Gastrocnemius medialis (tissue), 4 donors: ENCODE results near the gene MTOR. TPM values are rescaled to one million over a fixed set of nuclear protein-coding genes. Genes with fewer than 3 reads are reported as not detected.
"Not testable (repeated sequence)": the region's sequence is repeated elsewhere in the genome, so short reads cannot be mapped to it uniquely, and the experiment has no call there.

Source experiments
- ATAC-seq, 2 donors: fragments of 150-250 bp; one replicate each; pipeline ENCODE4 v1.9.1; 2016
- DNase-seq, 2 donors: peaks; one replicate each; pipeline ENCODE4 v3.0.0-alpha.2; 2019
- H3K27ac ChIP-seq, 4 donors: fragments of 200-600 bp; sonication (generic); 1 replicate in 1 of 4; 2 replicates in 3 of 4; pipeline ENCODE4 v1.5.1; 2016 to 2018; ENCODE audit warnings: mild to moderate bottlenecking in 2 of 4, moderate library complexity in 1 of 4
- H3K27me3 ChIP-seq, 3 donors: fragments of 200-600 bp; sonication (generic) in 2 of 3; 1 replicate in 1 of 3; 2 replicates in 2 of 3; pipeline versions ENCODE4 v1.5.1 to v1.6.0; 2016 to 2019; ENCODE audit warnings: mild to moderate bottlenecking in 1 of 3, moderate library complexity in 1 of 3
- H3K36me3 ChIP-seq, 2 donors: fragments of 200-600 bp; sonication (generic) in 1 of 2; one replicate each; pipeline ENCODE4 v1.5.1; 2017 to 2018
- H3K4me1 ChIP-seq, 2 donors: fragments of 200-600 bp; sonication (generic) in 1 of 2; one replicate each; pipeline ENCODE4 v1.5.1; 2016 to 2017; ENCODE audit warnings: mild to moderate bottlenecking in 2 of 2
- H3K4me3 ChIP-seq, 4 donors: fragments of 200-600 bp; sonication (generic) in 3 of 4; 1 replicate in 1 of 4; 2 replicates in 3 of 4; pipeline ENCODE4 v1.5.1; 2016 to 2019; ENCODE audit warnings: mild to moderate bottlenecking in 2 of 4
- H3K9me3 ChIP-seq, 3 donors: fragments of 200-600 bp; sonication (generic) in 2 of 3; 1 replicate in 1 of 3; 2 replicates in 2 of 3; pipeline ENCODE4 v1.5.1; 2016 to 2019
- POLR2A ChIP-seq, 2 donors: fragments of 450-650 bp; IDR thresholded peaks; one replicate each; pipeline ENCODE4 v1.6.1; 2017; ENCODE audit warnings: antibody characterized with exemption in 2 of 2, mild to moderate bottlenecking in 2 of 2, moderate library complexity in 2 of 2
- in situ Hi-C, 4 donors: fragments of 200-750 bp; cut with MboI; loops; one replicate each; pipeline versions ENCODE4 v1.15.0 to v1.8.0; 2017; ENCODE audit warnings: low sequenced_read_pairs in 4 of 4
- intact Hi-C: fragments of 100-400 bp; cut with DNase I; formaldehyde crosslinking; loops from one replicate; pipeline ENCODE4 v1.15.1; 2023; ENCODE audit warnings: low total_unique reads
- total RNA-seq, 4 donors: library from RNA; depleted of rRNA; stranded (reverse); fragments of >200 nt; gene quantifications; one replicate each; pipeline versions ENCODE4 v1.1.0 to v1.2.3, GENCODE V29; 2016
- TF ChIP-seq, protein P1 (sequence below), 5 experiments: fragments of 450-650 bp in 3 of 5; fragments of 200-600 bp in 2 of 5; sonication (generic) in 2 of 5; IDR thresholded peaks in 4 of 5; conservative IDR thresholded peaks in 1 of 5; 1 replicate in 4 of 5; 2 replicates in 1 of 5; pipeline ENCODE4 v1.5.1; 2016 to 2019; ENCODE audit warnings: antibody characterized with exemption in 5 of 5, mild to moderate bottlenecking in 3 of 5, moderate library complexity in 3 of 5

MTOR gene
- total RNA-seq, 4 donors from 2014 or later: 40.7 to 66.3 (median 52.9) TPM

DNA sequence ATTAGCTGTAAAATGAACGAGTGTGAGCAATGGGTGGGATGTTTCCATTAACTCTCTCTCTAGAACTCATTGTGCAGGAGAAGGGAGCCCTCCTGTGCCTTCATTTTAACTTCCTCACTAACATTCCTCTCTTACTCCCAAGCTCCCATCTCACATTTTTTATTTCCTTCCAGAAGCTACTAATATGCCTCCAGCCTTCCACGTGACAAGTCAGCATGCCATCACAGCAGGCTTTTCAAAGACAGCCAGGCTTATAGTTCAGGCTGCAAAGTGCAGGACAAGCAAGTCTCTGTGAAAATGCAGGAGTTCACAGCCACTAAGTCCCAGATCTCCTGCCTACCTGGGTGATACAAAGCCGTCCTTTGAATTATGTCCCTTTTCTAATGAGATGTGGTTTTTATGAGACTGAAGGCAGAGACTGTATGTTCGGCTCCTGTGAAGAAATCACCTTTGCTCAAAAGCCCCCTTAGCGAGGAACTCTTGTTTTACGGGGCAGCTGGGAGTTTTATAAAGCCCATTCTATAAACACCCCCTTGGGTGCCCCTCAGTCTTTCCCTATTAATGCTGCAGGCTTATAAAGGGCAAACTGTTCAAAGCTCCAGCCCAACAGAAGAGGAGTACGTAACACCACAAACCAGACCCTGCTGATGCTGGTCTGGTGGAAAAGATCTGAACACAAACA lies 87.9 kb downstream of the MTOR start:
- ATAC-seq: no peak
- H3K36me3 ChIP-seq: no peaks in the 10 kb centered on the region
- H3K4me1 ChIP-seq: peaks cover 31 to 44% of the 10 kb centered on the region in 2 donors
- intact Hi-C loops (loop anchor here (2.0 kb wide), 1 partner anchor 16 kb away; no protein-coding TSS in a partner anchor), in situ Hi-C loops (no loop called here)
- DNase-seq: no peak
- H3K27ac ChIP-seq: no peak overlapping the region
- no peak overlapping the region for H3K4me3 ChIP-seq
- H3K27me3 ChIP-seq: no peaks in the 10 kb centered on the region
- H3K9me3 ChIP-seq: no peaks in the 10 kb centered on the region
- TF ChIP-seq, protein P1, sequence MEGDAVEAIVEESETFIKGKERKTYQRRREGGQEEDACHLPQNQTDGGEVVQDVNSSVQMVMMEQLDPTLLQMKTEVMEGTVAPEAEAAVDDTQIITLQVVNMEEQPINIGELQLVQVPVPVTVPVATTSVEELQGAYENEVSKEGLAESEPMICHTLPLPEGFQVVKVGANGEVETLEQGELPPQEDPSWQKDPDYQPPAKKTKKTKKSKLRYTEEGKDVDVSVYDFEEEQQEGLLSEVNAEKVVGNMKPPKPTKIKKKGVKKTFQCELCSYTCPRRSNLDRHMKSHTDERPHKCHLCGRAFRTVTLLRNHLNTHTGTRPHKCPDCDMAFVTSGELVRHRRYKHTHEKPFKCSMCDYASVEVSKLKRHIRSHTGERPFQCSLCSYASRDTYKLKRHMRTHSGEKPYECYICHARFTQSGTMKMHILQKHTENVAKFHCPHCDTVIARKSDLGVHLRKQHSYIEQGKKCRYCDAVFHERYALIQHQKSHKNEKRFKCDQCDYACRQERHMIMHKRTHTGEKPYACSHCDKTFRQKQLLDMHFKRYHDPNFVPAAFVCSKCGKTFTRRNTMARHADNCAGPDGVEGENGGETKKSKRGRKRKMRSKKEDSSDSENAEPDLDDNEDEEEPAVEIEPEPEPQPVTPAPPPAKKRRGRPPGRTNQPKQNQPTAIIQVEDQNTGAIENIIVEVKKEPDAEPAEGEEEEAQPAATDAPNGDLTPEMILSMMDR (IDR thresholded peaks at IDR 0.05 in 4 of 5, conservative IDR thresholded peaks at IDR 0.05 in 1 of 5): no peak

DNA sequence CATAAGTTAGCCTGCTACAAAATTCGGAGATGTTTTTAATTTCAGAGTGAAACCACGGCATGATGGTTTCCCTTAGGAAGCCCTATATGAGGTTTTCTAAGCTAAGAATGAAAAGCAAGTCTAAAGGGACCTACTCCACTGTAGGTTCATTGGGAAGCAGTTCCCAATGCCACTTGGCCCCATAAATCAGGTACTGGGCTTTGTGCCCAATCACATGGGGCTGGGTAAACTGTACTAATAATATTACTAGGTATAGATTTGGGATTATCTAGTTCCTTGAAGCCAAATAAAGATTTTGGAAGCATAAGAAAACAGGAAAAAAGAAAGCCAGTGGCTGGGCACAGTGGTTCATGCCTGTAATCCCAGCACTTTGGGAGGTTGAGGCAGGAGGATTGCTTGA lies 92.2 kb downstream of the MTOR start:
- TF ChIP-seq POLR2A (IDR thresholded peaks at IDR 0.05): no peak
- TF ChIP-seq, protein P1 (IDR thresholded peaks at IDR 0.05 in 4 of 5, conservative IDR thresholded peaks at IDR 0.05 in 1 of 5): no peak
- in situ Hi-C loops (no loop called here), intact Hi-C loops (no loop called here)
- no peak for DNase-seq
- Histone ChIP-seq H3K27ac (no peak overlapping the region), H3K9me3 (no peaks in the 10 kb centered on the region), H3K4me1 (peaks cover 0 to 3% of the 10 kb centered on the region in 2 donors), H3K4me3 (no peak overlapping the region), H3K36me3 (peaks cover 0 to 6% of the 10 kb centered on the region in 2 donors), H3K27me3 (no peaks in the 10 kb centered on the region)
- ATAC-seq: no peak

DNA sequence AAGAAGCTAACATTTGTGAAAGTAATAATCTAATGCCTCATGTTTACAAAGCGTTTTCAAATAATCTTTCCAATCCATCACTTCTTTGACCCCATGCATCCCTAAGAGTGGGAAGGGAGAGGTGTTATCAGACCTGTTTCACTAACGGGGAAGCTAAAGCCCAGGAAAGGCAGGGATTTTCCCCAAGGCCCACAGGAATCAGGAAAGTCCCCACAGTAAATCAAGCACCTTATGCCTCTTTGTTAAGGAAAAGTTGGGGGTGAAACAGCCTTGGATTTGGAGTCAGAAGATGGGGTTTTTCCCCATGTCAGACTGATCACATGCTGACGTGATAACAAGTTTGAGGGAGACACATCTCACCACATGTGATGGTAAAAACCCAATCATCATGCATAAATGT lies 93.1 kb downstream of the MTOR start:
- in situ Hi-C loops (no loop called here), intact Hi-C loops (no loop called here)
- no peak overlapping the region for H3K4me3 ChIP-seq
- peaks cover 0 to 3% of the 10 kb centered on the region in 2 donors for H3K4me1 ChIP-seq
- H3K9me3 ChIP-seq: no peaks in the 10 kb centered on the region
- DNase-seq (no peak), ATAC-seq (no peak)
- TF ChIP-seq, protein P1 (IDR thresholded peaks at IDR 0.05 in 4 of 5, conservative IDR thresholded peaks at IDR 0.05 in 1 of 5): no peak
- TF ChIP-seq POLR2A (IDR thresholded peaks at IDR 0.05): no peak
- H3K36me3 ChIP-seq: peaks cover 0 to 6% of the 10 kb centered on the region in 2 donors
- H3K27ac ChIP-seq: no peak overlapping the region
- no peaks in the 10 kb centered on the region for H3K27me3 ChIP-seq

DNA sequence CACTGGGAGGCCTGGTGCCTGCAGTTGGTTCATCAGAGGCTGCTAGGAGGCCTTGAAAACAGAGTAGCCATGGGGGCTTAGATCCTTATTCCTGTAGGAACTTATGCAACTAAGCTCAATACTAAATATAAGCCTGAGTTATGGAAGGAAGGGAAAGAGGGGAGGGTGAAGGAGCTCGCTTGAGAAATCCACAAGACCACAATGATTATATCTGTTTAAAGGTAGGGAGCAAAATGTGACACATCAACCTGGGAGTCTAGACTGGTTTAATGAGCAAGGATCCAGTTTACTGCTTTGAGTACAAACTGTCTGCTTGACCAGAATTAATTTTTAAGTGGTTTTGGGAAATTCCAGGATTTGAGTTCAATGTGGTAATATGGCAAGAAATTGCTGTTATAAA lies 93.6 kb downstream of the MTOR start:
- no peak for DNase-seq
- intact Hi-C loops: no loop called here
- H3K9me3 ChIP-seq: no peaks in the 10 kb centered on the region
- H3K36me3 ChIP-seq: peaks cover 0 to 6% of the 10 kb centered on the region in 2 donors
- TF ChIP-seq, protein P1 (IDR thresholded peaks at IDR 0.05 in 4 of 5, conservative IDR thresholded peaks at IDR 0.05 in 1 of 5): no peak
- no peak for TF ChIP-seq POLR2A (IDR thresholded peaks at IDR 0.05)
- ATAC-seq: no peak
- H3K27ac ChIP-seq: no peak overlapping the region
- in situ Hi-C loops: no loop called here
- H3K27me3 ChIP-seq: no peaks in the 10 kb centered on the region
- peaks cover 0 to 3% of the 10 kb centered on the region in 2 donors for H3K4me1 ChIP-seq
- no peak overlapping the region for H3K4me3 ChIP-seq

DNA sequence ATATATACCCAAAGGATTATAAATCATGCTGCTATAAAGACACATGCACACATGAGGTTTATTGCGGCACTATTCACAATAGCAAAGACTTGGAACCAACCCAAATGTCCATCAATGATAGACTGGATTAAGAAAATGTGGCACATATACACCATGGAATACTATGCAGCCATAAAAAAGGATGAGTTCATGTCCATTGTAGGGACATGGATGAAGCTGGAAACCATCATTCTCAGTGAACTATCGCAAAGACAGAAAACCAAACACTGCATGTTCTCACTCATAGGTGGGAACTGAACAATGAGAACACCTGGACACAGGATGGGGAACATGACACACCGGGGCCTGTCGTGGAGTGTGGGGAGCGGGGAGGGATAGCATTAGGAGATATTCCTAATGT lies 95.6 kb downstream of the MTOR start:
- H3K36me3 ChIP-seq, H3K27me3 ChIP-seq, intact Hi-C loops, in situ Hi-C loops, H3K4me3 ChIP-seq, H3K27ac ChIP-seq, H3K9me3 ChIP-seq, ATAC-seq, DNase-seq, H3K4me1 ChIP-seq: not testable (repeated sequence)

DNA sequence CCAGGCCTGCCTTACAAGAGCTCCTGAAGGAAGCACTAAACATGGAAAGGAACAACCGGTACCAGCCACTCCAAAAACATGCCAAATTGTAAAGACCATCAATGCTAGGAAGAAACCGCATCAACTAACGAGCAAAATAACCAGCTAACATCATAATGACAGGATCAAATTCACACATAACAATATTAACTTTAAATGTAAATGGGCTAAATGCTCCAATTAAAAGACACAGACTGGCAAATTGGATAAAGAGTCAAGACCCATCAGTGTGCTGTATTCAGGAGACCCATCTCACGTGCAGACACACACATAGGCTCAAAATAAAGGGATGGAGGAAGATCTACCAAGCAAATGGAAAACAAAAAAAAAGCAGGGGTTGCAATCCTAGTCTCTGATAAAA lies 99.6 kb downstream of the MTOR start:
- H3K27me3 ChIP-seq, ATAC-seq, intact Hi-C loops, H3K27ac ChIP-seq, H3K4me3 ChIP-seq, H3K36me3 ChIP-seq, in situ Hi-C loops, H3K9me3 ChIP-seq, DNase-seq: not testable (repeated sequence)
- peaks cover 12 to 19% of the 10 kb centered on the region in 2 donors for H3K4me1 ChIP-seq
